Measurements from ENCODE around the gene PAPSS1.
A peak's percentile ranks its signal among the peaks of the same experiment; 100 is the strongest.
"Not testable (repeated sequence)": the region's sequence is repeated elsewhere in the genome, so short reads cannot be mapped to it uniquely, and the experiment has no call there.

The PAPSS1 gene

GRCh38 chr4:107683873-107684272, 36.2 kb downstream of the PAPSS1 start:
- no peak for FAIRE-seq

DNA sequence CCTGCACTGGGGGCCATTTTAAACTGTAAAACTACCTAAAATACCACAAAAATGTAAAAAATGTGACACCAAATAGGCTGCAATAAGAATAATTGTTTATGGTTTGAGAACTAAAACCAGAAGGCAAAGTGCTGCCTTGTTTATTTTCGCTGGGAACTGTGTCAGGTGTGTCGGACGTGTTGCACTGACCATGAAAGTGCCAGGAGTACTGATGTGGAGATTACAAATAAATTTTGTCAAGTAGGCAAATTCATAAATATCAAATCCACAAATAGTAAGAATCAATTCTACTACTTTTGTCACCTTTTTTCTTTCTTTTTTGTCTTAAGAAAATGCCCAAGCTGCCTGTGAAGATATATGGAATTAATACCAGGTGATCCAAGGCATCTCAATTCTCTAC, 37.7 kb downstream of the PAPSS1 start:
- no peak for FAIRE-seq

- FAIRE-seq, result no peak
Observed at GRCh38 chr4:107669068-107669467, 51.0 kb downstream of the PAPSS1 start.

- peak; percentile 70 for FAIRE-seq
Observed at GRCh38 chr4:107666134-107666533, 53.9 kb downstream of the PAPSS1 start.

DNA sequence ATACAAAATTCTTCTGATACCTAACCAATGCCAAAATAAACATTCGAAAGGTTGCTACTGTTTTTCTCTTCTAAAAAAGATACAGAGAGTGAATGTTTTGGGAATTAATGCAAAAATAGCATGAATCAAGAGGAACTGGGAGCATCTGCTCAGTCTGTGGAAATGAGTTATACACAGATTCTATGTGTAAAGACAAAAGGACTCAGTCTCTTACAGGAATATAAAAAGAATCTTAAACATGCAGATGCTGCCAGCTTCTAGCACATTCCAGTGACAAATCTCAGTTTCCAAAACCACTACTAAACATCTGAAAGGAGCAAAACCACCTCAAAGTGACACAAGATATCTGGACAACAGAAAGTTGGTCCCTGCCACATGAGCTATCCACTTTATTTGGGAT, 55.0 kb downstream of the PAPSS1 start:
- FAIRE-seq, result no peak

- no peak for FAIRE-seq
Observed at GRCh38 chr4:107658400-107659336, 61.4 kb downstream of the PAPSS1 start.

DNA sequence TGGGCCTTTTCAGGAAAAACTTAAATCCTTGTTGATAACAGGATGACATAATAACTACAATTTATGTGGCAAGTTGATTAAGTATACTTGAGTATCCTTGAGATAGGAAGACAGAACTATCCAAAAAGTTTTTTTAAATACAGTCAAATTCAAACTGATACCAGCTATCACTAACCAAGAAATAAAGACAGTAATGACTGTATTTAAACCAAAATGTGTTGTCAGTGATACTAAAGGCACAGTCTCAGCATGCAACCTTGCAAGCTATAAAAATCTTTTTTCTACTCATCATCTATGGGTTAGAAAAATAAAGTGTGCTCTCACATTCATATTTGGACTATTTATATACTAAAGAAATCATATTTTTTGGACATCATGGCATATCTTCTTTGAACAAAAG, 64.7 kb downstream of the PAPSS1 start:
- no peak for FAIRE-seq

DNA sequence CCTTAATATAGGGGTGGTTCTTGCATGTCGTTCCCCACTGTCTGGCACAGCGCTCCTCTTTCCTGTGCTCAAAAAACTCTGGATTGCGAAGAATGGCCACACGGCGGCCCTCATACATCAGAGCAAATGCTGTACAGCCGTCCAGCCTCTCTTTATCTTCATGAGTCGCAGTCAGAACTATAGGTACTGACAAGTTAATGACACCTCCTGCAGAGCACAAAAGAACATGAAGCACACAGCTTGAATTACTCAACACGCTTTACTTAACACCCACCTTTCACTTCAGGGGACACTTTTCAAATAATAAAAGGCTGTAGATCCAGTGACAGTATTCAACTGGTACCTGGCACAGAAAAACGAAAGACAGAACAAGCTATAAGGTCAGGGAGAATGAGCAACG, 65.3 kb downstream of the PAPSS1 start:
- FAIRE-seq, result no peak

GRCh38 chr4:107651408-107651807, 68.6 kb downstream of the PAPSS1 start:
- FAIRE-seq, result not testable (repeated sequence)

- no peak for FAIRE-seq
Observed at GRCh38 chr4:107650251-107650650, 69.8 kb downstream of the PAPSS1 start.

DNA sequence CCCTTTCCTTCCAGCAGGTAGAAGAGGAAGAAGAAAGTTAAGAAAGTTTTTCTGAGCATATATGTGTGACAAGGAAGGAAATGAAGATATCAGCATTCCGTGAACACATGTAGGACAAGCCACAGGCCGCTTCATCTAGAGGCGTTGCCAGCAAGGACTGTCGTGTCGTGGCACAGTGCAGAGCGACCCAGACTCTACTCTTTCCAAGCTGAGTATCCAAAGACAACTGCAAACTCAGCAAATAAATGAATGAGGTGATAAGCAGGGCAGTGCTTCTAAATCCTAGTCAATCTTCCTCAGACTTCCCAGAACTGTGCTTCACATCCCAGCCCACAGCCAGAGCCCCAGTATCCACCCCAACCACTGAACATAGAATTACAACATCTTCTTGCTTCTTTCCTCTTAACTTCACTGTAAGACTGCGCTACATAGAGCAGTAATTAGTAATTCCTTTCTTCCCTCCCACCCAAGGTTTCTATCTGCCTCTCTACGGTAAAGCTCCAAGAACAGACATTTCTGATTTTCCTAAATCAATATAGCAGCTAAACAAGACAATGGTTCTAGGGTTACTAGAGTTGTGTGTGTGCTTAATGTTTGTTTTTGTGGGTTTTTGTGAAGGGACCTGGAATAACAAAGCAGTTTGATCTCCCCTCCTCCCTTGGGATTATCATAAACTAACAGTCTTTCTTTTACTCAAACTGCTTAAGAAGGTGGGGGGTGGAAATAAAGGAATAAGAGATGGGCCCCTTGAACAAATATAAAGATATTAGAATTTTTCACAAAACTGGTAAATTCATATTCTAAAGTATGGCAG, 71.6 kb downstream of the PAPSS1 start:
- FAIRE-seq, result no peak

DNA sequence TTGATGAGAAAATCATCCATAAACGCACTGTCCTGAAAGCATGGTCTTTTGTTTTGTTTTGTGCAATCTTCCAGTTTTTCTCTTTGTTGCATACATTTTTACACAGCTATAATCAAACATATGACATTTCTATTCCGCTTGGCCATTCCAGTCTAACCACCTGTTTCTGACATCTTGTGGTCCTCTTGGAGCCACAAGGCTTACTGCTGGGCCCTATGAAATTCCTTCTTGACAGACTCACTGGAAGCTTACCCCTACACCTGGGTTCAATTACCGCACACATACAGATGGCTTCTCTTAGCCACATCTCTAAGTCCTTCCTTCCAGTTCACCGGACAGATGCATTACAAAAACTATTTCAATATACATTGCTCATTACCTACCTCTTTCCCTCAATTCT, 72.4 kb downstream of the PAPSS1 start:
- FAIRE-seq, result no peak

DNA sequence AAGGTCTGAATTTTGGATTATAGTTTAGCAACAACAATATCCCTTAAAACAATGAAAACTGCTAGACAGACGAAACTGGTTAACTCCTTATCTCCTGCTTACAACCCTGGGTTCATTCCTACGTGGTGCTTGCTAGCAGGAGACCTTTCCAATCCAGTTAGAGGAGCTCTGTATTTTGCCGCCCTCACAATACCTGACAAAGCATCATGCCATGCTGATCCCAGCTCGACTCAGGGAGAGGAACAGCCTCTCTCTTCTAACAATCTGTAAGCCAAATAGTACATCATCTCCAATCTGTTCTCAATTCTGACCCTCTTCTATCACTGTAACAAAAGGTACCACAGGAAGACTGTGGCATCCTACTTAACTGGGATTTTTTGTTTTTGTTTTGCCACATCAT, 74.4 kb downstream of the PAPSS1 start:
- FAIRE-seq, result no peak

DNA sequence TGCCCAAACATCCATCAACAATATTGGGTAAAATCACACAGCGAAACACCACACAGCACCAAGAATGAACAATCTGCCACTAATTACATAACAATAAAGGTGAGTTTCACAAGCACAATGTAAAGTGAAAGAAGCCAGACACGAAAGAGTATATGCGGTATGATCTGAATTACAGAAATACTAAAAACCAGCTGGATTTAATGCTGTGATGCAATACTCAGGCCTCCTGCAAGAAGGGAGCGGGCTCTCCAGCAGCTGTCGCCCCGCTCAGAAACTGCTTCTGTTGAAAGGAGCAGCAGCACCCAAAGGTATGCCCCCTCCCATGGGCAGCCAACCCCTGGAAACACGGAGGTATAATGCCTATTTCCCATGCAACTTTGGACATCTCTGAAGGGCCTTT, 77.0 kb downstream of the PAPSS1 start:
- no peak for FAIRE-seq

DNA sequence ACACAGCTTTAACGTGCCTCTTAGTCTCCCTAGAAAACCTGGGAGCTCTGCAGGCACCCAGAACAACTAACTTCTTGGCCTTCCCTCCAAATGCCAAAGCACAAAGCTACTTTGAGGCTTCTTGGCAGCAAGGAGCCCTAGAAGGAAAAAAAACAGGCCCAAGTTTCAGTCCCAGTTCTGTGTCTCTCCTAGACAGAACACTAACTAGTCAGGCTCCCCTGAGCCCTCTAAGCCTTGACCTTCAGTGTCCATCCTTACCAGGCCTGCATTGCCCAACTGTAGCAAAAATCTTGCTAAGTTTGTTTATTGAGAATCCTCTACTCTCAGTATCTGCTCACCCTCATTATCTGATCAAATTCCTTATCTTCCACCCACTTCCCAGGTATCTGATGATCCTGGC, 79.2 kb downstream of the PAPSS1 start:
- FAIRE-seq, result no peak

DNA sequence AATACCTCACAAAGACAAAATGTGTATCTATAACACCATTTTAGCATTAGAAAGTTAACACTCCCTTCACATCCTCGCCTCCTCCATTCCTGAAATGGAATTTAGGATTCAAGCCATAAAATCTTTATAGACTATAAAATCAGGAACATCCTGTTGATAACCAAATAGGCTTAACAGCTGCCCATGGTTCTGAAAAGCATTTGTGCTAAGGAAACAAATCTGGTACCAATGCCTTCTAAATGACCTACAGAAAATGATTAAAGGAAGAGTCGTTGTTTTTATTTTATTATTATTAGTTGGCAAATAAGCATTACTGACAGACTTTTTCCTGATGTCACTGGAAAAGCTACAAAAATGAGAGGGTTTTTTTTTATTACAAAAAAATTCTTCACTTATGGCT, 79.8 kb downstream of the PAPSS1 start:
- FAIRE-seq, result no peak

DNA sequence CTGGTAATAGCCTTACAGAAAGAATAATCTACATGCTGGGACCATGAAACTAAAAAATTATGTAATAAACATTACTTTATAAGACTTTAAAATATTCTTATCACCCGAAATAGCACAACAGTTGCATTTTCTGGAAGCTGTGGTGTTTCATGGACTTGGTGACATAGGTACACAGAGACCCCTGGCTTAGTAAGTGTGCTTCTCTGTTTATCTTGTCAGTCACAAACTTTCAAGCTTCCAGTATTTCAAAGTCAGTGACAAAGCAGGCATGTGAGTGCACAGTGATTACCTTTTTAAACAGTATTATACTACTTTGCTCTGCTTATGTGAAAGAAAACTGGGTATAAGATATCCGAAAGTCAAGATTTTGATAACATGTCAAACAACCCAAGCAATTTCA, 84.3 kb downstream of the PAPSS1 start:
- FAIRE-seq, result no peak

- no peak for FAIRE-seq
Observed at GRCh38 chr4:107631560-107631959, 88.5 kb downstream of the PAPSS1 start.

DNA sequence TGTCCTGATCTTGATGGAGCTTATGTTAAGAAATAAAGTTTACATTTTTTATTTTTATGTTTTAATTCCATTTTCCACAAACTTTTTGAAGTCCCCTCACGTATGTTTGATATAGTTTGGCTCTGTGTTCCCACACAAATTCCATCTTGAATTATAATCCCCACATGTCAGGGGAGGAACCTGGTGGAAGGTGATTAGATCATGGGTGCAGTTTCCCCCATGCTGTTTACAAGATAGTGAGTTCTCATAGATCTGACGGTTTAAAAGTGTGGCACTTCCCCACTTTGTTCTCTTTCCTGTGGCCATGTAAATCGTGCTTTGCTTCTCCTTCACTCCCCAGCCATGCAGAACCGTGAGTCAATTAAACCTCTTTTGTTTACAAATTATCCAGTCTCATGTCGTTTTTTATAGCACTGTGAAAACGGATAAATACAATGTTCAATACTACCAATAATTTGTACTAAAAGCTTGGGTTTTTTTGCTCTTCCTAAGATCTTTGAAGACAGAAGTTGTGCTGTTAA, 89.8 kb downstream of the PAPSS1 start:
- no peak for FAIRE-seq

GRCh38 chr4:107629318-107629717, 90.7 kb downstream of the PAPSS1 start:
- FAIRE-seq, result no peak

DNA sequence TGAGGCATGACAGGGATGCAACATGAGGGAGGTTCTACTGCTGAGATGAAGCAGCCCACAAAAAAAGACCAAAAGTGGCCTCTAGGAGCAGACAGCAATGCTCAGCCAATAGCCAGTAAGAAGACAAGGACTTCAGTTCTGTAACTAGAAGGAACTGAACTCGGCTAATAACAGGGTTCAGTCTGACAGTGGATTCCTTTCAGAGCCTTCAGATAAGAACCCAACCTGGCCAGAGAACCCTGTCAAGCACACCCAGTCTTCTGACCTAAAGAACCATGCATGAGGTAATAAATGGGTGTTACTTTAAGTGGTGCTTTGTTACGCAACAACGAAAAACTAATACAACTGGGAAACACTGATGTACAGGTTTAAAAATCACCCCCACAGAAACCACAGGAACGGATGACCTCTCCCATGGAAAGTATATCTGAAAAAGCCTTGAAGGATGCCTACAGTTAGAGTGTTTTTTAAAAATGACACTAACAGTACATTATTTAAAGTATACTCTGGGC, 94.6 kb downstream of the PAPSS1 start:
- no peak for FAIRE-seq

GRCh38 chr4:107624024-107624423, 96.0 kb downstream of the PAPSS1 start:
- FAIRE-seq, result no peak

- FAIRE-seq, result no peak
Observed at GRCh38 chr4:107622006-107622405, 98.0 kb downstream of the PAPSS1 start.

- FAIRE-seq, result no peak
Observed at GRCh38 chr4:107619731-107620130, 100.3 kb downstream of the PAPSS1 start.

All from TTC549 (cell line).